Activated naive CD4-positive, alpha-beta T cell (primary cell): ENCODE data around the gene C3orf18.

Experiments
- DNase-seq, 4 experiments: peaks; one replicate each; lab custom pipeline; 2025; lab: John Stamatoyannopoulos, UW

Gene C3orf18

GRCh38 chr3:50580683-50581458 lies 13.3 kb upstream of the C3orf18 start:
- no peak for DNase-seq

- no peak for DNase-seq
Observed at GRCh38 chr3:50577348-50577747, 9.8 kb upstream of the C3orf18 start.

GRCh38 chr3:50575372-50575771 lies 7.8 kb upstream of the C3orf18 start:
- DNase-seq, result no peak

- no peak for DNase-seq
Observed at GRCh38 chr3:50574444-50574831, 6.9 kb upstream of the C3orf18 start.

GRCh38 chr3:50573566-50574443 lies 6.3 kb upstream of the C3orf18 start:
- DNase-seq, result peak in 1 of 4 experiments; percentile 19

- DNase-seq, result no peak
Observed at GRCh38 chr3:50572801-50573371, 5.3 kb upstream of the C3orf18 start.

GRCh38 chr3:50572158-50572557 lies 4.6 kb upstream of the C3orf18 start:
- DNase-seq, result peak; percentile 39 to 71 (median 60)

GRCh38 chr3:50571486-50571885 lies 3.9 kb upstream of the C3orf18 start:
- no peak for DNase-seq

GRCh38 chr3:50570508-50571279 lies 3.1 kb upstream of the C3orf18 start:
- no peak for DNase-seq

- peak; percentile 68 to 87 (median 80) for DNase-seq
Observed at GRCh38 chr3:50568947-50569749, 1.6 kb upstream of the C3orf18 start, which contains the start of gene HEMK1. Gene HEMK1 (plus strand): TSS chr3:50569522. CDS start chr3:50571105, 1,583 bp downstream.

GRCh38 chr3:50567011-50567385 lies 549 bp downstream of the C3orf18 start:
- no peak for DNase-seq

- no peak for DNase-seq
Observed at GRCh38 chr3:50564321-50564720, 3.2 kb downstream of the C3orf18 start.

GRCh38 chr3:50563867-50564266 lies 3.7 kb downstream of the C3orf18 start:
- DNase-seq, result no peak

GRCh38 chr3:50562861-50563260 lies 4.7 kb downstream of the C3orf18 start:
- no peak for DNase-seq

GRCh38 chr3:50559702-50560101 lies 7.8 kb downstream of the C3orf18 start:
- no peak for DNase-seq

GRCh38 chr3:50557915-50558314 lies 9.6 kb downstream of the C3orf18 start:
- DNase-seq, result no peak

GRCh38 chr3:50557106-50557505 lies 10.4 kb downstream of the C3orf18 start:
- no peak for DNase-seq

- no peak for DNase-seq
Observed at GRCh38 chr3:50554553-50554952, 13.0 kb downstream of the C3orf18 start.

GRCh38 chr3:50552598-50552997 lies 14.9 kb downstream of the C3orf18 start:
- no peak for DNase-seq

- DNase-seq, result no peak
Observed at GRCh38 chr3:50551681-50552435, 15.7 kb downstream of the C3orf18 start.
